WERI-Rb-1 (cell line): ENCODE results near the gene GAR1.
A peak's percentile ranks its signal among the peaks of the same experiment; 100 is the strongest.

Source experiments
- DNase-seq: peaks from one replicate; pipeline ENCODE4 v3.0.0-alpha.2; 2020
- H3K27ac ChIP-seq: fragments of 250-450 bp; sonication (Bioruptor Pico); 2 replicates; pipeline ENCODE4 v1.5.1; 2020; ENCODE audit warnings: mild to moderate bottlenecking, moderate library complexity
- H3K27me3 ChIP-seq: fragments of 250-450 bp; sonication (Bioruptor Pico); 2 replicates; pipeline ENCODE4 v1.5.1; 2021; ENCODE audit warnings: mild to moderate bottlenecking, low read depth, moderate library complexity; ENCODE audit not compliant: insufficient read depth, severe bottlenecking
- H3K36me3 ChIP-seq: fragments of 250-450 bp; sonication (Bioruptor Pico); 2 replicates; pipeline ENCODE4 v1.5.1; 2020; ENCODE audit warnings: mild to moderate bottlenecking, moderate library complexity
- H3K4me3 ChIP-seq: 2 replicates; pipeline ENCODE4 v1.5.1; 2011; ENCODE audit warnings: low read depth, mild to moderate bottlenecking, control low read depth, low read length
- H3K9me3 ChIP-seq: fragments of 250-450 bp; sonication (Bioruptor Pico); 2 replicates; pipeline ENCODE4 v1.5.1; 2021; ENCODE audit warnings: mild to moderate bottlenecking, moderate library complexity; ENCODE audit not compliant: severe bottlenecking
- CTCF ChIP-seq: IDR thresholded peaks from 2 replicates; pipeline ENCODE4 v1.5.1; 2011; ENCODE audit warnings: low read depth, mild to moderate bottlenecking, control low read depth, inconsistent platforms, low read length

Gene GAR1

GRCh38 chr4:109864134-109864533 lies 48.6 kb downstream of the GAR1 start:
- H3K36me3 ChIP-seq: no peaks in the 10 kb centered on the region
- no peak for DNase-seq
- H3K27ac ChIP-seq: no peak overlapping the region
- no peaks in the 10 kb centered on the region for H3K27me3 ChIP-seq
- no peak for TF ChIP-seq CTCF
- no peaks in the 10 kb centered on the region for H3K9me3 ChIP-seq
- H3K4me3 ChIP-seq: no peak overlapping the region

GRCh38 chr4:109870061-109870460 lies 54.5 kb downstream of the GAR1 start:
- DNase-seq: no peak
- Histone ChIP-seq H3K36me3 (no peaks in the 10 kb centered on the region; the same call in 1 of the 2 replicates), H3K9me3 (no peaks in the 10 kb centered on the region), H3K27ac (no peak overlapping the region), H3K27me3 (no peaks in the 10 kb centered on the region), H3K4me3 (no peak overlapping the region)
- no peak for TF ChIP-seq CTCF

GRCh38 chr4:109872065-109872464 lies 56.5 kb downstream of the GAR1 start:
- Histone ChIP-seq H3K36me3 (no peaks in the 10 kb centered on the region; the same call in 1 of the 2 replicates), H3K27ac (no peak overlapping the region), H3K4me3 (no peak overlapping the region), H3K27me3 (no peaks in the 10 kb centered on the region), H3K9me3 (no peaks in the 10 kb centered on the region)
- DNase-seq: no peak
- no peak for TF ChIP-seq CTCF

- TF ChIP-seq CTCF: no peak
- peak; percentile 47 for DNase-seq
- Histone ChIP-seq H3K36me3 (no peaks in the 10 kb centered on the region; the same call in 1 of the 2 replicates), H3K9me3 (no peaks in the 10 kb centered on the region), H3K27ac (no peak overlapping the region), H3K27me3 (no peaks in the 10 kb centered on the region), H3K4me3 (no peak overlapping the region)
Measured at GRCh38 chr4:109872950-109873656, 57.5 kb downstream of the GAR1 start.

- no peak; the same call in 1 of the 2 replicates for TF ChIP-seq CTCF
- peak; percentile 27 for DNase-seq
Measured at GRCh38 chr4:109873791-109874514, 58.4 kb downstream of the GAR1 start.

More at GRCh38 chr4:109873791-109874514, 58.4 kb downstream of the GAR1 start:
- H3K9me3 ChIP-seq: no peaks in the 10 kb centered on the region
- H3K36me3 ChIP-seq: no peaks in the 10 kb centered on the region; the same call in 1 of the 2 replicates
- no peak overlapping the region for H3K4me3 ChIP-seq
- no peaks in the 10 kb centered on the region for H3K27me3 ChIP-seq
- H3K27ac ChIP-seq: no peak overlapping the region
